Hepatocyte (in vitro differentiated cells): ENCODE results near the gene FILIP1L. TPM values are rescaled to one million over a fixed set of nuclear protein-coding genes. Genes with fewer than 3 reads are reported as not detected.

Experiments used
- DNase-seq: peaks from one replicate; pipeline ENCODE4 v3.0.0-alpha.2; 2016; ENCODE audit warnings: low spot score
- H2AFZ ChIP-seq: fragments of 200-600 bp; sonication (generic); 2 replicates; pipeline ENCODE4 v1.6.0; 2016; ENCODE audit warnings: antibody characterized with exemption, mild to moderate bottlenecking
- H3K27ac ChIP-seq: fragments of 200-600 bp; sonication (generic); 2 replicates; pipeline ENCODE4 v1.5.1; 2016; ENCODE audit warnings: mild to moderate bottlenecking
- H3K27me3 ChIP-seq: fragments of 200-600 bp; sonication (generic); 2 replicates; pipeline ENCODE4 v1.6.1; 2016
- H3K36me3 ChIP-seq: fragments of 200-600 bp; sonication (generic); replicated peaks from 2 replicates; pipeline ENCODE4 v1.5.1; 2016; ENCODE audit warnings: low read depth; ENCODE audit not compliant: insufficient read depth
- H3K4me1 ChIP-seq: fragments of 200-600 bp; sonication (generic); 2 replicates; pipeline ENCODE4 v1.5.1; 2016; ENCODE audit warnings: mild to moderate bottlenecking, moderate library complexity; ENCODE audit not compliant: insufficient read depth
- H3K4me2 ChIP-seq: fragments of 200-600 bp; sonication (generic); 2 replicates; pipeline ENCODE4 v1.6.0; 2016
- H3K4me3 ChIP-seq: fragments of 200-600 bp; sonication (generic); 2 replicates; pipeline ENCODE4 v1.5.1; 2016; ENCODE audit warnings: mild to moderate bottlenecking
- H3K79me2 ChIP-seq: fragments of 200-600 bp; sonication (generic); 2 replicates; pipeline ENCODE4 v1.6.0; 2017; ENCODE audit warnings: mild to moderate bottlenecking
- H3K9me2 ChIP-seq: fragments of 200-600 bp; sonication (generic); replicated peaks from 2 replicates; pipeline ENCODE4 v1.6.0; 2017; ENCODE audit warnings: mild to moderate bottlenecking; ENCODE audit not compliant: insufficient read depth
- H3K9me3 ChIP-seq: fragments of 200-600 bp; sonication (generic); 2 replicates; pipeline ENCODE4 v1.5.1; 2016; ENCODE audit warnings: low read depth, mild to moderate bottlenecking
- H4K20me1 ChIP-seq: fragments of 200-600 bp; sonication (generic); 2 replicates; pipeline ENCODE4 v1.6.0; 2016; ENCODE audit warnings: mild to moderate bottlenecking; ENCODE audit not compliant: insufficient read depth, poor library complexity, severe bottlenecking
- EZH2 ChIP-seq: fragments of 200-600 bp; sonication (generic); IDR thresholded peaks from 2 replicates; pipeline ENCODE4 v1.6.1; 2016; ENCODE audit warnings: antibody characterized with exemption, mild to moderate bottlenecking, borderline replicate concordance
- EZH2phosphoT487 ChIP-seq: fragments of 200-600 bp; sonication (generic); IDR thresholded peaks from one replicate; pipeline ENCODE4 v1.6.1; 2018; ENCODE audit warnings: antibody characterized with exemption, mild to moderate bottlenecking, low read depth, moderate library complexity; ENCODE audit not compliant: unreplicated experiment, severe bottlenecking
- WGBS: methylation state at CpG from one replicate; pipeline ENCODE4 v1.1.6; 2016; ENCODE audit warnings: low lambda C conversion rate; ENCODE audit errors: missing lambda C conversion rate; 5-methylcytosine and 5-hydroxymethylcytosine counted together
- polyA plus RNA-seq: library from polyadenylated mRNA; unstranded; fragments of >200 nt; fragmentation: Nextera tagmentation; extraction: Ambion mirVana; gene quantifications from 2 replicates; pipeline ENCODE4 v1.2.1, GENCODE V29; 2016
- total RNA-seq: library from RNA; depleted of rRNA; stranded (reverse); fragments of >200 nt; gene quantifications from 2 replicates; pipeline ENCODE4 v1.2.3, GENCODE V29; 2014
- TF ChIP-seq, protein P1 (sequence below): fragments of 200-600 bp; sonication (generic); IDR thresholded peaks from 2 replicates; pipeline ENCODE4 v1.5.1; 2016; ENCODE audit warnings: antibody characterized with exemption, mild to moderate bottlenecking; ENCODE audit not compliant: poor library complexity

Gene FILIP1L
- total and polyA plus RNA-seq, 2 experiments from 2014 or later, result 48.2 to 49.4 TPM

GRCh38 chr3:100080573-100080972 lies 33.7 kb downstream of the FILIP1L start:
- Histone ChIP-seq H3K9me2 (no peaks in the 10 kb centered on the region), H3K4me1 (peaks cover 41% of the 10 kb centered on the region), H3K4me2 (no peak overlapping the region), H3K27me3 (no peaks in the 10 kb centered on the region), H3K27ac (peak overlapping the region; percentile 72), H3K4me3 (no peak overlapping the region), H3K9me3 (no peaks in the 10 kb centered on the region), H4K20me1 (no peaks in the 10 kb centered on the region), H2AFZ (no peak overlapping the region), H3K36me3 (no peaks in the 10 kb centered on the region), H3K79me2 (no peaks in the 10 kb centered on the region)
- DNase-seq, result no peak
- TF ChIP-seq EZH2phosphoT487, result no peak
- TF ChIP-seq, protein P1, sequence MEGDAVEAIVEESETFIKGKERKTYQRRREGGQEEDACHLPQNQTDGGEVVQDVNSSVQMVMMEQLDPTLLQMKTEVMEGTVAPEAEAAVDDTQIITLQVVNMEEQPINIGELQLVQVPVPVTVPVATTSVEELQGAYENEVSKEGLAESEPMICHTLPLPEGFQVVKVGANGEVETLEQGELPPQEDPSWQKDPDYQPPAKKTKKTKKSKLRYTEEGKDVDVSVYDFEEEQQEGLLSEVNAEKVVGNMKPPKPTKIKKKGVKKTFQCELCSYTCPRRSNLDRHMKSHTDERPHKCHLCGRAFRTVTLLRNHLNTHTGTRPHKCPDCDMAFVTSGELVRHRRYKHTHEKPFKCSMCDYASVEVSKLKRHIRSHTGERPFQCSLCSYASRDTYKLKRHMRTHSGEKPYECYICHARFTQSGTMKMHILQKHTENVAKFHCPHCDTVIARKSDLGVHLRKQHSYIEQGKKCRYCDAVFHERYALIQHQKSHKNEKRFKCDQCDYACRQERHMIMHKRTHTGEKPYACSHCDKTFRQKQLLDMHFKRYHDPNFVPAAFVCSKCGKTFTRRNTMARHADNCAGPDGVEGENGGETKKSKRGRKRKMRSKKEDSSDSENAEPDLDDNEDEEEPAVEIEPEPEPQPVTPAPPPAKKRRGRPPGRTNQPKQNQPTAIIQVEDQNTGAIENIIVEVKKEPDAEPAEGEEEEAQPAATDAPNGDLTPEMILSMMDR, result no peak
- no peak for TF ChIP-seq EZH2
- 51% methylated on average over 2 of the region's 2 CpGs for WGBS

DNA sequence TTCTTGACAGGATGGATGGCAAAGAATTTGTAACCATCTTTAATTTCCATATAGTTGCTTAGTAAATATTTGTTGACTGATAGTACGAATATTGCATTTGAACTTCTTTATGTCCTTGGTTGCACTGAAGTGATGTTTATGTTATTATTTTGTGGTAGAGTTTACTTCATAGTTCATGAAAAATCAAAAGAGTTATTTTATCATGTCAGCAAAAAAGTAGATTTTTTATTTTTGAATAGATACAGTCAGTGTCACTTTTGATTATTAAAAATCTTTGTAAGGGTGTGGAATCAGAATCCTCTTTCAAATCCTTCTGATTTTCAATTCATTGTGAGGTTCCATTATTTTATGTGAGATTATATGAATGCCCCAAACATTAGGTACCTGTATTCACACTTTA lies 35.0 kb downstream of the FILIP1L start:
- H3K79me2 ChIP-seq, result no peaks in the 10 kb centered on the region
- H3K4me1 ChIP-seq, result peaks cover 53% of the 10 kb centered on the region
- H2AFZ ChIP-seq, result no peak overlapping the region
- no peak overlapping the region for H3K4me2 ChIP-seq
- TF ChIP-seq EZH2 (no peak), EZH2phosphoT487 (no peak)
- TF ChIP-seq, protein P1, result no peak
- H3K36me3 ChIP-seq, result no peaks in the 10 kb centered on the region
- no peaks in the 10 kb centered on the region for H3K9me3 ChIP-seq
- H3K4me3 ChIP-seq, result no peak overlapping the region
- 100% methylated on average over 1 of the region's 1 CpG for WGBS
- no peaks in the 10 kb centered on the region for H3K9me2 ChIP-seq
- no peak overlapping the region for H3K27ac ChIP-seq
- DNase-seq, result no peak
- H4K20me1 ChIP-seq, result no peaks in the 10 kb centered on the region
- no peaks in the 10 kb centered on the region for H3K27me3 ChIP-seq

DNA sequence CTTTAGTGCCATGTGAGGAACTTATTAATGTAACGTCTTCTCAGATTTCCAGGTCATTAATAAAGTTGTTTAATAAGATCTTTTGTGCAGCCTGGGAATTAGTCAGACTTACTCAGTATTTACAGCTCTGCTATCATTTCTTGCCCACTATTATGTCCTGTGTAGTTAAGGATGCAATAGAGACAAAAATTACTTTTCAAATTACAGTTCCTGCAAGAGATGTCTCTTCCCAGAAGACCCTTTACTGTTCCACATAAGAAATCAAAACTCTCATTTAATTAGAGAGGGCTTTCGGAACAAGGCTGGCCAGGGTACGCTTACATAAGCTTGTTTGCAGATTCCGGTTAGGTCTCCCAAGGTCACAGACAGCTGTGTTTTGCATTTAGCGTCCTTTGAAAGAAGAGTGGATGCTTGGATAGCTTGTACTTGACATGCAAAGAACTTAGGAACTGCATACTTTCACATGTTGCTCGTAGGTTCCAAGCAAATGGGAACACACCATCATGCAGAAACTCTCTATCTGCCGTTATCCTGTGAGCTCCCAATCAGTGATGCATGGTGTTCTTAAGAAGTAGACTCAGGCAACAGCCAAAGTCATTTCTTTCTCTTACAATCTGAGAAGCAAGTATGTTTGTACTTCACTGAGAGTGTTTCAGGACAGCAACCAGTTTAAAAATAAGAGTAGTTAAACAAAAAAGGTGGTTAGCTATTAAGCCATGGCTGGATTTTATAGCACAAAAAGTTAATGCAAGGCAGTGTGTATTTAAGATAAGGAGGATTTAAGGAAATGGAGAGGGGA lies 37.4 kb downstream of the FILIP1L start:
- peak; percentile 18 for DNase-seq
- H3K27ac ChIP-seq, result peak overlapping the region; percentile 94
- H3K4me3 ChIP-seq, result no peak overlapping the region
- H4K20me1 ChIP-seq, result no peaks in the 10 kb centered on the region
- H3K9me2 ChIP-seq, result no peaks in the 10 kb centered on the region
- no peak overlapping the region for H2AFZ ChIP-seq
- H3K36me3 ChIP-seq, result no peaks in the 10 kb centered on the region
- TF ChIP-seq, protein P1, result no peak
- TF ChIP-seq EZH2 (no peak), EZH2phosphoT487 (no peak)
- no peaks in the 10 kb centered on the region for H3K27me3 ChIP-seq
- no peaks in the 10 kb centered on the region for H3K79me2 ChIP-seq
- H3K4me1 ChIP-seq, result peaks cover 54% of the 10 kb centered on the region
- H3K9me3 ChIP-seq, result no peaks in the 10 kb centered on the region
- peak overlapping the region; percentile 65 for H3K4me2 ChIP-seq
- WGBS, result 27% methylated on average over 7 of the region's 7 CpGs
